GM06990 (cell line): Measurements from ENCODE around the gene HPCAL1.
"Not testable (repeated sequence)": the region's sequence is repeated elsewhere in the genome, so short reads cannot be mapped to it uniquely, and the experiment has no call there.

Experiments
- DNase-seq: peaks from one replicate; pipeline ENCODE4 v3.0.0-alpha.2; 2011; ENCODE audit not compliant: insufficient read length; ENCODE audit errors: extremely low read depth
- H3K27me3 ChIP-seq: replicated peaks from 2 replicates; pipeline ENCODE4 v1.6.0; 2011; ENCODE audit warnings: low read length; ENCODE audit not compliant: control insufficient read depth, insufficient read depth
- H3K36me3 ChIP-seq: 2 replicates; pipeline ENCODE4 v1.5.1; 2011; ENCODE audit warnings: low read length; ENCODE audit not compliant: control insufficient read depth, insufficient read depth
- H3K4me3 ChIP-seq: replicated peaks from 2 replicates; pipeline ENCODE4 v1.5.1; 2011; ENCODE audit warnings: low read depth, mild to moderate bottlenecking, control low read depth, low read length
- TF ChIP-seq, protein P1 (sequence below): IDR thresholded peaks from 2 replicates; pipeline ENCODE4 v1.5.1; 2011; ENCODE audit warnings: low read length, control low read depth, mild to moderate bottlenecking, inconsistent platforms; ENCODE audit not compliant: insufficient read depth, poor library complexity, severe bottlenecking

HPCAL1 gene

DNA sequence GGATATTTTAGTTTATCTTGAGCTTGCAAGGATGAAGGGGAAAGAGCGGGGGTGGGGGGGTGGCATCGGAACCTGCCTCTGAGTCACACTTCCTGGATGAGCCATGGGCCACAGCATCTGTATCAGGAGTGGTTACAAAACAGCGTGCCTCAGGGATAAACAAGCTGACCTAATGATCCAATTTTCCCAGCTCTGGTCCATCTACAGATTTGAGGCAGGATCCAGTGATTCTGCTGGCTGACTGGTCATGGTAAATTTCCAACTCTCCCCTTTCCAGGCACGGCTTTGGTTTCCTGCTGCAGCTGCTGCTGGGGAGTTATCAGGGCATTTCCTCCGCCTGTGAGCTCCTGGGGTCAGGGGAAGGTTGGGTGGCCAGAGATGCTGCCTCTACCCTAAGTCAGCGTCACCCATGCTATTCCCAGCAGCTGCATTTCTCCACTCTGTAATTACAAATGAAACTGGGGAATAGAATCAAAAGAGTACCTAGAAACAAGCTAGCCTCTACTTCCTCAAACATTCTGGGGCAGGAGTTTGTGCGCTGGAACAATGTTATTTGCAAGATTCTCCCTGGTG is 4.7 kb upstream of the HPCAL1 start:
- Histone ChIP-seq H3K27me3 (no peaks in the 10 kb centered on the region), H3K4me3 (no peak overlapping the region), H3K36me3 (no peaks in the 10 kb centered on the region)
- no peak for DNase-seq
- TF ChIP-seq, protein P1, sequence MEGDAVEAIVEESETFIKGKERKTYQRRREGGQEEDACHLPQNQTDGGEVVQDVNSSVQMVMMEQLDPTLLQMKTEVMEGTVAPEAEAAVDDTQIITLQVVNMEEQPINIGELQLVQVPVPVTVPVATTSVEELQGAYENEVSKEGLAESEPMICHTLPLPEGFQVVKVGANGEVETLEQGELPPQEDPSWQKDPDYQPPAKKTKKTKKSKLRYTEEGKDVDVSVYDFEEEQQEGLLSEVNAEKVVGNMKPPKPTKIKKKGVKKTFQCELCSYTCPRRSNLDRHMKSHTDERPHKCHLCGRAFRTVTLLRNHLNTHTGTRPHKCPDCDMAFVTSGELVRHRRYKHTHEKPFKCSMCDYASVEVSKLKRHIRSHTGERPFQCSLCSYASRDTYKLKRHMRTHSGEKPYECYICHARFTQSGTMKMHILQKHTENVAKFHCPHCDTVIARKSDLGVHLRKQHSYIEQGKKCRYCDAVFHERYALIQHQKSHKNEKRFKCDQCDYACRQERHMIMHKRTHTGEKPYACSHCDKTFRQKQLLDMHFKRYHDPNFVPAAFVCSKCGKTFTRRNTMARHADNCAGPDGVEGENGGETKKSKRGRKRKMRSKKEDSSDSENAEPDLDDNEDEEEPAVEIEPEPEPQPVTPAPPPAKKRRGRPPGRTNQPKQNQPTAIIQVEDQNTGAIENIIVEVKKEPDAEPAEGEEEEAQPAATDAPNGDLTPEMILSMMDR = no peak

DNA sequence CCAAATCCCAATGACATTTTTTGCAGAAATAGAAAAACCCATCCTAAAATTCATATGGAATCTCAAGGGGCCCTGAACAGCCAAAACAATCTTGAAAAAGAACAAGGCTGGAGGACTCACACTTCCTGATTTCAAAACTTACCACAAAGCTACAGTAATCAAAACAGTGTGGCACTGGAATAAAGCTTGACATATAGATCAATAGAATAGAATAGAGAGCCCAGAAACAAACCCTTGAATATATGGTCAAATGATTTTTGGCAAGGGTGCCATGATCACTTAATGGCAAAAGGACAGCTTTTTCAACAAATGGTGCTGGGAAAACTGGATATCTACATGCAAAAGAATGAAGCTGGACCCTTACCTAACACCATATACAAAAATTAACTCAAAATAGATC is 3.9 kb upstream of the HPCAL1 start:
- not testable (repeated sequence) for H3K27me3 ChIP-seq, H3K36me3 ChIP-seq, DNase-seq, H3K4me3 ChIP-seq

DNA sequence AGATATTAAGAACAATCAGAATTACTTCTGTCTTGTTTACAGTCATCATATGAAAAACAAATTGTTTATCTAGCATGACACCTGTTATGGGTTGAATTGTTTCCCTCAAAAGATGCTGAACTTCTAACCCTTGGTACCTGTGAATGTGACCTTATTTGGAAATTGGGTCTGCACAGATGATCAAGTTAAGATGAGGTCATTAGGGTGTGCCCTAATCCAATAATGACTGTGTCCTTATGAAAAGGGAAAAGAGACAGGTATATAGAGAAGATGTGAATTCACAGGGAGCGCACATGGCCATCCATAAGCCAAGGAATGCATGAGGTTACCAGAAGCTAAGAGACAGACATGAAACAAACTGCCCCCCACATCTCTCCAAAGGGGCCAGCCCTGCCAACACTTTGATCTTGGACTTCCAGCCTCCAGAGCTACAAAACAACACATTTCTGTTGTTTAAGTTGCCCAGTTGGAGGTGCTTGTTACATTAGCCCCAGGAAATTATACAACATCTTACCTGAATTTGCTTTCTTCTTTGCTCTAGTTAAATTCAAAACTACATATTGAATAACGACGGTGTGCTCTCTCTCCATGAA is 2.3 kb upstream of the HPCAL1 start:
- Histone ChIP-seq H3K27me3 (no peaks in the 10 kb centered on the region; the same call in 1 of the 2 replicates), H3K36me3 (no peaks in the 10 kb centered on the region), H3K4me3 (no peak overlapping the region)
- TF ChIP-seq, protein P1 = no peak
- no peak for DNase-seq

DNA sequence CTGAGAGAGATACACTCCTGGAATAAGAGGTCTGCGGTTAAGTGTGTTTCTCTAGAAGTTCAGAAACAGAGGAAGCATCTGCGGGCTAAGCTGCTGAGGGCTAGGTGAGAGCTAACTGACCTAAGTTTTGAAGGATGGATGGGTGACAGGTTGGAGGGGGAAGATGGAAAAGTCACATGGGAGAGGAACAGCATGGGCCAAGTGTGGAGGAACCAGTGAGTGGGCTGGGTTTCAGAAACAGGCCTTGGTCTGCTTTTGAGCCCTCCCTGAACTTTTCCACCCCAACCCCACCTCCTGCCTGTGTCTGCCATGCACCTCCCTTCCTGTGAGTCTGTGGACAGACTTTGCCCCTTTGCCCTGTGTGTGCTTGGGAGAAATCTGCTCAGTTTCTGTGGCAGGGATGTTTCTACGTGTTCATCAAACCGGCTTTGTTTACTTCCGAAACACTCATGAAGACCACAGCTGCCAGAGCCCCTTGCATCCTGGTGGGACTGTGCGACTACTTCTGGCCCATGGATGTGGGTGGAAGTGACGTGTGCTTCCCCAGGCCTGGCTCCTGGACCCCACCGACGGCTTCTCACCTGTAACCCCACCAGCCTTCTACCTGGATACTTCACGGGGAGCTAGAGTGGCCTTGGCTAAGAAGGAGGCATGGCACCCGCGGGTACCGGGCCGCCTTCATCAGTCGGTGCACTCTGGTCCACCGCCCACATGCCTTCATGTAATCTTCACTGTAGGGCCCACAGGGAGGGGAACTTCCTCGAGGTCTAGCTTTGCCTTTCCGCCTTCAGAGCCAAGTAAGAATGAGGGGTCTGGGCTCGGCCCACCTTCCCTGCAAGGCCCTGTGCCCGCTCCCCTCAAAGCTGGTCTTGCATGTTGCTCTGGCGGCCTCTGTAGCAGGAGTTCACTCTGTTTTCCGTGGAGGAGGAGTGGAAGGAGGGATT is 1.4 kb upstream of the HPCAL1 start:
- DNase-seq = no peak
- no peaks in the 10 kb centered on the region for H3K36me3 ChIP-seq
- no peak overlapping the region for H3K4me3 ChIP-seq
- no peaks in the 10 kb centered on the region; the same call in 1 of the 2 replicates for H3K27me3 ChIP-seq
- TF ChIP-seq, protein P1 = no peak

DNA sequence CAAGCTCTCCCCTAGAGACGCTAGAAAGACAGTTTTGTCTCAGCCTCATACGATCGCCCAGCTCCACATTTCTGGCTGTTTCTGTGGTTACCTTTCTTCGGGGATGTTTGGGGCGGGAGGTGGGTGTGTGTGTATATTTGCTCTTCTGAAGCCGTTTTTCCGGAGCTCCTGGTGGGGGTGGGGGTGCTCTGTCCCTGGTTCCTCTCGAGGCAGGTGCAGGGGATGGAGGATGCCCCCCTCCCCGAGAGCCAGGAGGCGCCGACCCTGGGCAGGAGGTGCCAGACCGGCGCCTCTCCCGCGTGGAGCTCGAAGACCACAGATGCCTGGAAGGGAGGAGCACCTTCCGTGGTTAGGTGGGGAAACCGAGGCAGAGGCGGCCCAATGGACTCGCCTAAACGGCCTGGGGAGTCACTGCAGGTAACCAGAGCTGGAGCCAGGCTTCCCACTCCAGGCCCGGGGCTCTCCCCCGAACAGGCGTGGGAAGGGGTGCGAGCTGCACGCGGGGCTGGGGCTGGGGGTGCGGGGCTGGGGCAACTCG is 694 bp upstream of the HPCAL1 start:
- peak; percentile 23 for DNase-seq
- H3K36me3 ChIP-seq = no peaks in the 10 kb centered on the region
- H3K4me3 ChIP-seq = peak overlapping the region; percentile 45
- TF ChIP-seq, protein P1 = no peak
- peaks cover under 1% of the 10 kb centered on the region for H3K27me3 ChIP-seq
